Activated CD4-positive, alpha-beta memory T cell treated with anti-CD3 and anti-CD28 coated beads for 36 hours (primary cell): ENCODE data around the gene TSPAN3. TPM values are rescaled to one million over a fixed set of nuclear protein-coding genes. Genes with fewer than 3 reads are reported as not detected.

Experiments used
- CTCF ChIA-PET: fragments of 350-600 bp; sonication (Branson Sonifier 250); formaldehyde crosslinking; loops from one replicate; lab custom pipeline; 2021; ENCODE audit warnings: antibody characterized with exemption, inconsistent platforms; lab: Charles Lee
- POLR2A ChIA-PET: fragments of 350-600 bp; sonication (Branson Sonifier 250); formaldehyde crosslinking; loops from one replicate; lab custom pipeline; 2021; ENCODE audit warnings: antibody characterized with exemption; lab: Charles Lee
- DNase-seq: peaks from one replicate; pipeline ENCODE4 v3.0.0-alpha.2; 2020
- H3K27ac Mint-ChIP-seq: one replicate; pipeline ENCODE4 v1.8.0; 2021; ENCODE audit warnings: mixed read lengths
- H3K27me3 Mint-ChIP-seq: one replicate; pipeline ENCODE4 v1.8.0; 2021; ENCODE audit warnings: mixed read lengths
- H3K36me3 Mint-ChIP-seq: one replicate; pipeline ENCODE4 v1.8.0; 2021; ENCODE audit warnings: mixed read lengths
- H3K4me1 Mint-ChIP-seq: one replicate; pipeline ENCODE4 v1.8.0; 2021; ENCODE audit warnings: low read depth, mixed read lengths
- H3K4me3 Mint-ChIP-seq: one replicate; pipeline ENCODE4 v1.8.0; 2021; ENCODE audit warnings: mild to moderate bottlenecking, mixed read lengths
- H3K9me3 Mint-ChIP-seq: one replicate; pipeline ENCODE4 v1.8.0; 2021; ENCODE audit warnings: mixed read lengths
- intact Hi-C: fragments of 100-400 bp; cut with micrococcal nuclease; formaldehyde crosslinking; loops from one replicate; pipeline ENCODE4 v1.15.1; 2023
- total RNA-seq, 2 experiments: library from RNA; stranded (reverse); gene quantifications; one replicate each; pipeline ENCODE4 v1.2.3, GENCODE V29; 2021

Gene TSPAN3
- total RNA-seq, 2 experiments from 2014 or later, result 28.9 to 29.1 TPM

- Mint-ChIP-seq H3K4me3 (no peak overlapping the region), H3K9me3 (no peaks in the 10 kb centered on the region), H3K27ac (peak overlapping the region; percentile 85), H3K36me3 (peaks cover 33% of the 10 kb centered on the region), H3K4me1 (peaks cover 86% of the 10 kb centered on the region), H3K27me3 (peaks cover 1% of the 10 kb centered on the region)
- CTCF ChIA-PET, result interaction anchor here (1.1 kb wide), 1 partner anchor 37 kb away, joined by 3 read pairs; no protein-coding TSS in a partner anchor
- intact Hi-C loops, result no loop called here
- DNase-seq, result no peak
- POLR2A ChIA-PET, result interaction anchor here (1.3 kb wide), 1 partner anchor 16 kb away, joined by 3 read pairs; the partner anchor contains the start of gene PSTPIP1
Measured at GRCh38 chr15:77010857-77011256, 60.1 kb downstream of the TSPAN3 start.

GRCh38 chr15:77010312-77010686, 60.6 kb downstream of the TSPAN3 start:
- ChIA-PET POLR2A (interaction anchor here (1.3 kb wide), 1 partner anchor 15 kb away, joined by 3 read pairs; the partner anchor contains the start of gene PSTPIP1), CTCF (interaction anchor here (1.1 kb wide), 1 partner anchor 37 kb away, joined by 3 read pairs; no protein-coding TSS in a partner anchor)
- Mint-ChIP-seq H3K27ac (peak overlapping the region; percentile 85), H3K4me1 (peaks cover 86% of the 10 kb centered on the region), H3K9me3 (no peaks in the 10 kb centered on the region), H3K27me3 (peaks cover 1% of the 10 kb centered on the region), H3K4me3 (no peak overlapping the region), H3K36me3 (peaks cover 36% of the 10 kb centered on the region)
- no peak for DNase-seq
- intact Hi-C loops, result no loop called here

- ChIA-PET POLR2A (interaction anchor here (1.3 kb wide), 1 partner anchor 15 kb away, joined by 3 read pairs; the partner anchor contains the start of gene PSTPIP1), CTCF (interaction anchor here (1.1 to 1.7 kb wide), 3 partner anchors 11 to 36 kb away, joined by 3 to 4 read pairs (median 3); no protein-coding TSS in a partner anchor)
- Mint-ChIP-seq H3K27me3 (peaks cover 1% of the 10 kb centered on the region), H3K27ac (peak overlapping the region; percentile 85), H3K4me3 (no peak overlapping the region), H3K9me3 (no peaks in the 10 kb centered on the region), H3K36me3 (peaks cover 34% of the 10 kb centered on the region), H3K4me1 (peaks cover 83% of the 10 kb centered on the region)
- intact Hi-C loops, result no loop called here
- no peak for DNase-seq
Measured at GRCh38 chr15:77009646-77010311, 61.1 kb downstream of the TSPAN3 start.

GRCh38 chr15:77009176-77009575, 61.7 kb downstream of the TSPAN3 start:
- Mint-ChIP-seq H3K27ac (peak overlapping the region; percentile 18), H3K36me3 (peaks cover 40% of the 10 kb centered on the region), H3K27me3 (peaks cover 1% of the 10 kb centered on the region), H3K9me3 (no peaks in the 10 kb centered on the region), H3K4me3 (no peak overlapping the region), H3K4me1 (peaks cover 83% of the 10 kb centered on the region)
- DNase-seq, result no peak
- CTCF ChIA-PET, result interaction anchor here (1.1 to 1.7 kb wide), 2 partner anchors 11 to 14 kb away, joined by 3 to 4 read pairs; no protein-coding TSS in a partner anchor
- intact Hi-C loops, result no loop called here
- POLR2A ChIA-PET, result no interaction called here

GRCh38 chr15:77004189-77004588, 66.7 kb downstream of the TSPAN3 start:
- DNase-seq, result no peak
- H3K27ac Mint-ChIP-seq, result peak overlapping the region; percentile 85
- no peaks in the 10 kb centered on the region for H3K9me3 Mint-ChIP-seq
- CTCF ChIA-PET, result interaction anchor here (1.6 to 2.3 kb wide), 2 partner anchors 9 to 30 kb away, joined by 6 to 12 read pairs; no protein-coding TSS in a partner anchor
- POLR2A ChIA-PET, result interaction anchor here (1.8 kb wide), 1 partner anchor 17 kb away, joined by 11 read pairs; no protein-coding TSS in a partner anchor
- H3K4me3 Mint-ChIP-seq, result peak overlapping the region; percentile 45
- peaks cover 42% of the 10 kb centered on the region for H3K36me3 Mint-ChIP-seq
- no peaks in the 10 kb centered on the region for H3K27me3 Mint-ChIP-seq
- intact Hi-C loops, result no loop called here
- H3K4me1 Mint-ChIP-seq, result peaks cover 85% of the 10 kb centered on the region

- intact Hi-C loops, result loop anchor here (1.0 kb wide), 3 partner anchors 9 to 15 kb away; no protein-coding TSS in a partner anchor
- peaks cover 49% of the 10 kb centered on the region for H3K36me3 Mint-ChIP-seq
Measured at GRCh38 chr15:77002954-77003912, 67.7 kb downstream of the TSPAN3 start.

GRCh38 chr15:77002436-77002835, 68.5 kb downstream of the TSPAN3 start:
- intact Hi-C loops, result no loop called here
- peak overlapping the region; percentile 45 for H3K4me3 Mint-ChIP-seq
- POLR2A ChIA-PET, result interaction anchor here (1.2 to 1.5 kb wide), 2 partner anchors 11 to 21 kb away, joined by 4 to 10 read pairs; no protein-coding TSS in a partner anchor

More at GRCh38 chr15:77002954-77003912, 67.7 kb downstream of the TSPAN3 start:
- Mint-ChIP-seq H3K27ac (peak overlapping the region; percentile 85), H3K9me3 (no peaks in the 10 kb centered on the region), H3K27me3 (no peaks in the 10 kb centered on the region), H3K4me3 (peak overlapping the region; percentile 45), H3K4me1 (peaks cover 91% of the 10 kb centered on the region)
- DNase-seq, result peak; percentile 91
- CTCF ChIA-PET, result interaction anchor here (0.9 to 2.3 kb wide), 2 partner anchors 10 to 29 kb away, joined by 3 to 12 read pairs; no protein-coding TSS in a partner anchor
- POLR2A ChIA-PET, result interaction anchor here (0.7 to 1.8 kb wide), 4 partner anchors 10 to 20 kb away, joined by 4 to 11 read pairs (median 7); no protein-coding TSS in a partner anchor

GRCh38 chr15:77001966-77002365, 68.9 kb downstream of the TSPAN3 start:
- H3K27me3 Mint-ChIP-seq, result no peaks in the 10 kb centered on the region
- intact Hi-C loops, result no loop called here
- DNase-seq, result no peak
- POLR2A ChIA-PET, result no interaction called here
- H3K4me1 Mint-ChIP-seq, result peaks cover 96% of the 10 kb centered on the region
- H3K4me3 Mint-ChIP-seq, result peak overlapping the region; percentile 9
- CTCF ChIA-PET, result interaction anchor here (1.5 kb wide), 1 partner anchor 29 kb away, joined by 4 read pairs; no protein-coding TSS in a partner anchor
- no peaks in the 10 kb centered on the region for H3K9me3 Mint-ChIP-seq
- H3K36me3 Mint-ChIP-seq, result peaks cover 54% of the 10 kb centered on the region
- H3K27ac Mint-ChIP-seq, result peak overlapping the region; percentile 75

More at GRCh38 chr15:77002436-77002835, 68.5 kb downstream of the TSPAN3 start:
- no peak for DNase-seq
- CTCF ChIA-PET, result interaction anchor here (2.3 kb wide), 1 partner anchor 28 kb away, joined by 12 read pairs; no protein-coding TSS in a partner anchor
- Mint-ChIP-seq H3K4me1 (peaks cover 93% of the 10 kb centered on the region), H3K9me3 (no peaks in the 10 kb centered on the region), H3K36me3 (peaks cover 51% of the 10 kb centered on the region), H3K27me3 (no peaks in the 10 kb centered on the region), H3K27ac (peak overlapping the region; percentile 85)

- no peak for DNase-seq
- Mint-ChIP-seq H3K4me3 (peak overlapping the region; percentile 10), H3K27ac (peak overlapping the region; percentile 55), H3K9me3 (no peaks in the 10 kb centered on the region), H3K27me3 (no peaks in the 10 kb centered on the region), H3K36me3 (peaks cover 55% of the 10 kb centered on the region), H3K4me1 (peaks cover 90% of the 10 kb centered on the region)
- intact Hi-C loops, result no loop called here
- POLR2A ChIA-PET, result no interaction called here
- CTCF ChIA-PET, result interaction anchor here (1.5 kb wide), 1 partner anchor 28 kb away, joined by 4 read pairs; no protein-coding TSS in a partner anchor
Measured at GRCh38 chr15:77001351-77001750, 69.6 kb downstream of the TSPAN3 start.

- ChIA-PET POLR2A (interaction anchor here (5.0 kb wide), 1 partner anchor 12 kb away, joined by 34 read pairs; no protein-coding TSS in a partner anchor), CTCF (no interaction called here)
- H3K9me3 Mint-ChIP-seq, result no peaks in the 10 kb centered on the region
- peak overlapping the region; percentile 18 for H3K27ac Mint-ChIP-seq
- H3K4me1 Mint-ChIP-seq, result peaks cover 79% of the 10 kb centered on the region
- H3K4me3 Mint-ChIP-seq, result peak overlapping the region; percentile 29
- no peak for DNase-seq
- no peaks in the 10 kb centered on the region for H3K27me3 Mint-ChIP-seq
- intact Hi-C loops, result loop anchor here (5.0 kb wide), 2 partner anchors 422 to 1548 kb away; partner anchors contain the start of genes HMG20A, PEAK1 and SIN3A
- peaks cover 62% of the 10 kb centered on the region for H3K36me3 Mint-ChIP-seq
Measured at GRCh38 chr15:76999996-77000395, 70.9 kb downstream of the TSPAN3 start.
